ENCODE results near the gene HSD3B7.

Gene HSD3B7

GRCh38 chr16:31008149-31008548, 23.1 kb downstream of the HSD3B7 start (continued):
- TF ChIP-seq SNAI2 (CRISPR knock-in tag; IDR thresholded peaks at IDR 0.05) (no peak), POU6F1 (CRISPR knock-in tag; IDR thresholded peaks at IDR 0.05; ENCODE audit: borderline replicate concordance, low read depth) (no peak), ZNF565 (CRISPR knock-in tag; conservative IDR thresholded peaks at IDR 0.05; ENCODE audit: low read depth) (no peak), CSDC2 (CRISPR knock-in tag; IDR thresholded peaks at IDR 0.05) (no peak), TCF4 (CRISPR knock-in tag; IDR thresholded peaks at IDR 0.05; ENCODE audit: borderline replicate concordance) (no peak), ESRRG (CRISPR knock-in tag; IDR thresholded peaks at IDR 0.05) (no peak)
- TF ChIP-seq, protein P1, sequence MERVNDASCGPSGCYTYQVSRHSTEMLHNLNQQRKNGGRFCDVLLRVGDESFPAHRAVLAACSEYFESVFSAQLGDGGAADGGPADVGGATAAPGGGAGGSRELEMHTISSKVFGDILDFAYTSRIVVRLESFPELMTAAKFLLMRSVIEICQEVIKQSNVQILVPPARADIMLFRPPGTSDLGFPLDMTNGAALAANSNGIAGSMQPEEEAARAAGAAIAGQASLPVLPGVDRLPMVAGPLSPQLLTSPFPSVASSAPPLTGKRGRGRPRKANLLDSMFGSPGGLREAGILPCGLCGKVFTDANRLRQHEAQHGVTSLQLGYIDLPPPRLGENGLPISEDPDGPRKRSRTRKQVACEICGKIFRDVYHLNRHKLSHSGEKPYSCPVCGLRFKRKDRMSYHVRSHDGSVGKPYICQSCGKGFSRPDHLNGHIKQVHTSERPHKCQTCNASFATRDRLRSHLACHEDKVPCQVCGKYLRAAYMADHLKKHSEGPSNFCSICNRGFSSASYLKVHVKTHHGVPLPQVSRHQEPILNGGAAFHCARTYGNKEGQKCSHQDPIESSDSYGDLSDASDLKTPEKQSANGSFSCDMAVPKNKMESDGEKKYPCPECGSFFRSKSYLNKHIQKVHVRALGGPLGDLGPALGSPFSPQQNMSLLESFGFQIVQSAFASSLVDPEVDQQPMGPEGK (CRISPR knock-in tag; IDR thresholded peaks at IDR 0.05; ENCODE audit: borderline replicate concordance): no peak

GRCh38 chr16:31008551-31008950, 23.5 kb downstream of the HSD3B7 start:
- TF ChIP-seq TOX (CRISPR knock-in tag; IDR thresholded peaks at IDR 0.05; ENCODE audit: borderline replicate concordance): no peak
- TF ChIP-seq TCF4 (CRISPR knock-in tag; IDR thresholded peaks at IDR 0.05; ENCODE audit: borderline replicate concordance): no peak
- TF ChIP-seq POU6F1 (CRISPR knock-in tag; IDR thresholded peaks at IDR 0.05; ENCODE audit: borderline replicate concordance, low read depth): no peak
- no peak for TF ChIP-seq ISL1 (CRISPR knock-in tag; IDR thresholded peaks at IDR 0.05)
- no peak for TF ChIP-seq ZNF565 (CRISPR knock-in tag; conservative IDR thresholded peaks at IDR 0.05; ENCODE audit: low read depth)
- TF ChIP-seq, protein P2, sequence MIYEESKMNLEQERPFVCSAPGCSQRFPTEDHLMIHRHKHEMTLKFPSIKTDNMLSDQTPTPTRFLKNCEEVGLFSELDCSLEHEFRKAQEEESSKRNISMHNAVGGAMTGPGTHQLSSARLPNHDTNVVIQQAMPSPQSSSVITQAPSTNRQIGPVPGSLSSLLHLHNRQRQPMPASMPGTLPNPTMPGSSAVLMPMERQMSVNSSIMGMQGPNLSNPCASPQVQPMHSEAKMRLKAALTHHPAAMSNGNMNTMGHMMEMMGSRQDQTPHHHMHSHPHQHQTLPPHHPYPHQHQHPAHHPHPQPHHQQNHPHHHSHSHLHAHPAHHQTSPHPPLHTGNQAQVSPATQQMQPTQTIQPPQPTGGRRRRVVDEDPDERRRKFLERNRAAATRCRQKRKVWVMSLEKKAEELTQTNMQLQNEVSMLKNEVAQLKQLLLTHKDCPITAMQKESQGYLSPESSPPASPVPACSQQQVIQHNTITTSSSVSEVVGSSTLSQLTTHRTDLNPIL (CRISPR knock-in tag; IDR thresholded peaks at IDR 0.05; ENCODE audit: low read depth): no peak
- no peak for ATAC-seq

DNA sequence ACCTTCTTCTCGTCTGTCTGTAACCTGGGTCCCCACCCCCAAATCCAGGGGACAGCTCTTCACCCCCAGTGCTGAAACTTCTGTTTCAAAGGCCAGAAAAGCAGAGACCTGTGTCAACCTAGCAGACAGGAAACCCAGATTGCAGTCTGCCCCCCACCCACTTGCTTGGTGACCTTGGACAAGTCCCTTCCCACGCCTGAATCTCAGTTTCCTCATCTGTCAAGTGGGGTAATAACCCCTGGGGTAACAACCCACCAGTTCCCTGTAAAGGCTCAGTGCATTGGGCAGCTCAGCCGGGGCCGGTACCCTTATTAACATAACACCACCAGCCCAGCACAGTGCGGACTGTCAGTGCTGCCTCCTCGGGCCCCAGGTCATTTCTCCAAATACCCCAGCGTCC, 24.1 kb downstream of the HSD3B7 start:
- ATAC-seq: no peak
- no peak for TF ChIP-seq RARB (CRISPR knock-in tag; IDR thresholded peaks at IDR 0.05)
- no peak for TF ChIP-seq ARNTL (CRISPR knock-in tag; IDR thresholded peaks at IDR 0.05; ENCODE audit: borderline replicate concordance, low read depth)
- TF ChIP-seq OSR1 (CRISPR knock-in tag; IDR thresholded peaks at IDR 0.05): no peak
- TF ChIP-seq, protein P3, sequence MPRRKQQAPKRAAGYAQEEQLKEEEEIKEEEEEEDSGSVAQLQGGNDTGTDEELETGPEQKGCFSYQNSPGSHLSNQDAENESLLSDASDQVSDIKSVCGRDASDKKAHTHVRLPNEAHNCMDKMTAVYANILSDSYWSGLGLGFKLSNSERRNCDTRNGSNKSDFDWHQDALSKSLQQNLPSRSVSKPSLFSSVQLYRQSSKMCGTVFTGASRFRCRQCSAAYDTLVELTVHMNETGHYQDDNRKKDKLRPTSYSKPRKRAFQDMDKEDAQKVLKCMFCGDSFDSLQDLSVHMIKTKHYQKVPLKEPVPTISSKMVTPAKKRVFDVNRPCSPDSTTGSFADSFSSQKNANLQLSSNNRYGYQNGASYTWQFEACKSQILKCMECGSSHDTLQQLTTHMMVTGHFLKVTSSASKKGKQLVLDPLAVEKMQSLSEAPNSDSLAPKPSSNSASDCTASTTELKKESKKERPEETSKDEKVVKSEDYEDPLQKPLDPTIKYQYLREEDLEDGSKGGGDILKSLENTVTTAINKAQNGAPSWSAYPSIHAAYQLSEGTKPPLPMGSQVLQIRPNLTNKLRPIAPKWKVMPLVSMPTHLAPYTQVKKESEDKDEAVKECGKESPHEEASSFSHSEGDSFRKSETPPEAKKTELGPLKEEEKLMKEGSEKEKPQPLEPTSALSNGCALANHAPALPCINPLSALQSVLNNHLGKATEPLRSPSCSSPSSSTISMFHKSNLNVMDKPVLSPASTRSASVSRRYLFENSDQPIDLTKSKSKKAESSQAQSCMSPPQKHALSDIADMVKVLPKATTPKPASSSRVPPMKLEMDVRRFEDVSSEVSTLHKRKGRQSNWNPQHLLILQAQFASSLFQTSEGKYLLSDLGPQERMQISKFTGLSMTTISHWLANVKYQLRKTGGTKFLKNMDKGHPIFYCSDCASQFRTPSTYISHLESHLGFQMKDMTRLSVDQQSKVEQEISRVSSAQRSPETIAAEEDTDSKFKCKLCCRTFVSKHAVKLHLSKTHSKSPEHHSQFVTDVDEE (CRISPR knock-in tag; IDR thresholded peaks at IDR 0.05): no peak
- TF ChIP-seq PPARA (CRISPR knock-in tag; IDR thresholded peaks at IDR 0.05; ENCODE audit: borderline replicate concordance): no peak
- TF ChIP-seq SNAI2 (CRISPR knock-in tag; IDR thresholded peaks at IDR 0.05): no peak
- no peak for TF ChIP-seq ZC3H10 (CRISPR knock-in tag; IDR thresholded peaks at IDR 0.05)
- no peak for TF ChIP-seq BACH2 (CRISPR knock-in tag; IDR thresholded peaks at IDR 0.05; ENCODE audit: borderline replicate concordance)
- TF ChIP-seq, protein P2 (CRISPR knock-in tag; IDR thresholded peaks at IDR 0.05; ENCODE audit: low read depth): no peak
- no peak for TF ChIP-seq CSDC2 (CRISPR knock-in tag; IDR thresholded peaks at IDR 0.05)
- TF ChIP-seq POU6F1 (CRISPR knock-in tag; IDR thresholded peaks at IDR 0.05; ENCODE audit: borderline replicate concordance, low read depth): no peak
- TF ChIP-seq, protein P1 (CRISPR knock-in tag; IDR thresholded peaks at IDR 0.05; ENCODE audit: borderline replicate concordance): no peak
- no peak for TF ChIP-seq ZNF8 (CRISPR knock-in tag; IDR thresholded peaks at IDR 0.05)
- TF ChIP-seq ISL1 (CRISPR knock-in tag; IDR thresholded peaks at IDR 0.05): no peak
- TF ChIP-seq TCF4 (CRISPR knock-in tag; IDR thresholded peaks at IDR 0.05; ENCODE audit: borderline replicate concordance): no peak

All from SK-N-SH treated with all-trans-retinoic acid at 6 μM for 48 hours (cell line).